ENCODE results near the gene RFTN1. TPM values are rescaled to one million over a fixed set of nuclear protein-coding genes. Genes with fewer than 3 reads are reported as not detected.

RFTN1 gene
- total and polyA plus RNA-seq, 10 of the 15 experiments (the other 5 are each of a cell fraction or from before 2014, with no cell fraction given), result 20.6 to 213 (median 147) TPM

GRCh38 chr3:16373341-16373946 is 140.1 kb downstream of the RFTN1 start (continued):
- TF ChIP-seq REST (IDR thresholded peaks at IDR 0.05; ENCODE audit: low read depth, low read length), result peak; percentile 37; the same call in 1 of the 2 replicates

GRCh38 chr3:16372362-16373292 is 140.9 kb downstream of the RFTN1 start:
- no peaks in the 10 kb centered on the region for H4K20me1 ChIP-seq (ENCODE audit: control insufficient read depth, insufficient read depth)
- peak overlapping the region; percentile 83 for H3K4me2 ChIP-seq (ENCODE audit: control insufficient read depth, insufficient read depth)
- ChIA-PET CTCF (interaction anchor here (0.9 to 2.8 kb wide), 8 partner anchors 14 to 178 kb away, joined by 3 to 8 read pairs (median 3); no protein-coding TSS in a partner anchor), SMC1A (ENCODE audit: uncharacterized antibody, unreplicated experiment) (interaction anchor here (0.7 to 9.9 kb wide), 23 partner anchors 9 to 177 kb away, joined by 3 to 125 read pairs (median 5); partner anchors contain the start of gene RFTN1), RAD21 (ENCODE audit: unreplicated experiment) (interaction anchor here (0.6 to 6.5 kb wide), 17 partner anchors 32 to 177 kb away, joined by 3 to 52 read pairs (median 4); partner anchors contain the start of genes DPH3 and OXNAD1), POLR2A (interaction anchor here (0.7 to 5.2 kb wide), 9 partner anchors 12 to 140 kb away, joined by 3 to 66 read pairs (median 4); partner anchors contain the start of gene RFTN1)
- peak overlapping the region; percentile 96 for H3K27ac ChIP-seq (ENCODE audit: control insufficient read depth, insufficient read depth)
- intact Hi-C loops (cut with micrococcal nuclease; ENCODE audit: unreplicated experiment) (loop anchor here (1.0 to 5.0 kb wide), 3 partner anchors 60 to 1370 kb away; partner anchors contain the start of gene TBC1D5), in situ Hi-C loops (cut with MboI) (loop anchor here (5.0 to 10.0 kb wide), 2 partner anchors 145 to 568 kb away; no protein-coding TSS in a partner anchor)
- FAIRE-seq, result peak; percentile 65
- peak overlapping the region; percentile 23; the same call in 1 of the 2 replicates for H3K4me3 ChIP-seq
- H2AFZ ChIP-seq (ENCODE audit: control insufficient read depth, low read depth, low read length), result no peak overlapping the region
- peaks cover 77% of the 10 kb centered on the region for H3K4me1 ChIP-seq (ENCODE audit: control insufficient read depth, insufficient read depth, low read length)
- peaks cover 30% of the 10 kb centered on the region for H3K79me2 ChIP-seq (ENCODE audit: control insufficient read depth, insufficient read depth, low read length)
- 9% methylated on average over 12 of the region's 12 CpGs for WGBS (ENCODE audit: insufficient coverage, insufficient replicate concordance, low lambda C conversion rate, missing lambda C conversion rate)
- DNase-seq (ENCODE audit: low read depth, low spot score), result peak; percentile 89
- peaks cover 12 to 25% of the 10 kb centered on the region in 2 experiments for H3K36me3 ChIP-seq (ENCODE audit: control insufficient read depth in 2 of 2, insufficient read depth in 2 of 2, low read length in 1 of 2)
- ATAC-seq, result peak; percentile 52
- no TSS peak for BruUV-seq (replicated peaks)
- peak overlapping the region; percentile 57 for H3K9ac ChIP-seq (ENCODE audit: control insufficient read depth, insufficient read depth, low read length)
- H3K9me3 ChIP-seq (replicated peaks; ENCODE audit: control insufficient read depth, insufficient read depth, low read length), result no peaks in the 10 kb centered on the region
- no peaks in the 10 kb centered on the region for H3K27me3 ChIP-seq (replicated peaks in 1 of 2; ENCODE audit: control insufficient read depth in 2 of 2, insufficient read depth in 2 of 2, low read length in 1 of 2)
- TF ChIP-seq CHD1 (IDR thresholded peaks at IDR 0.05; ENCODE audit: low read depth, low read length), result no peak; the same call in 1 of the 2 replicates
- peak; percentile 98 to 99 for TF ChIP-seq EP300 (IDR thresholded peaks at IDR 0.05; ENCODE audit: borderline replicate concordance in 1 of 2, control insufficient read depth in 1 of 2, low read depth in 2 of 2, low read length in 2 of 2)
- no peak for TF ChIP-seq POLR2AphosphoS2 (IDR thresholded peaks at IDR 0.05; ENCODE audit: low read depth, low read length)
- no peak for TF ChIP-seq NFXL1 (IDR thresholded peaks at IDR 0.05; ENCODE audit: borderline replicate concordance)
- no peak for TF ChIP-seq HDAC6 (IDR thresholded peaks at IDR 0.05; ENCODE audit: unreplicated experiment)
- peak; percentile 98 for TF ChIP-seq EED (IDR thresholded peaks at IDR 0.05; ENCODE audit: low read depth)
- TF ChIP-seq IKZF1 (conservative IDR thresholded peaks at IDR 0.05), result peak; percentile 99
- TF ChIP-seq CEBPB (IDR thresholded peaks at IDR 0.05; ENCODE audit: borderline replicate concordance in 1 of 2, low read depth in 2 of 2, low read length in 2 of 2), result no peak
- no peak for TF ChIP-seq MAX (IDR thresholded peaks at IDR 0.05; ENCODE audit: low read depth, low read length)
- TF ChIP-seq YBX1 (IDR thresholded peaks at IDR 0.05), result no peak
- peak; percentile 24 for TF ChIP-seq E2F8 (IDR thresholded peaks at IDR 0.05; ENCODE audit: low read depth, partially characterized antibody)
